CD4-positive, alpha-beta T cell (primary cell): ENCODE measurements around the gene IGFBP2. TPM values are rescaled to one million over a fixed set of nuclear protein-coding genes. Genes with fewer than 3 reads are reported as not detected.

Source experiments
- ATAC-seq: fragments of 200-7000 bp; cut with Tn5 transposase; one replicate; pipeline ENCODE4 v1.10.0; 2022; ENCODE audit warnings: mild to moderate bottlenecking; ENCODE audit not compliant: poor library complexity
- CTCF ChIA-PET: fragments of 350-600 bp; sonication (Branson Sonifier 250); formaldehyde crosslinking; loops from one replicate; lab custom pipeline; 2021; ENCODE audit warnings: antibody characterized with exemption, inconsistent platforms; lab: Charles Lee
- POLR2A ChIA-PET: fragments of 350-600 bp; sonication (Branson Sonifier 250); formaldehyde crosslinking; loops from one replicate; lab custom pipeline; 2021; ENCODE audit warnings: antibody characterized with exemption, inconsistent platforms; lab: Charles Lee
- DNase-seq, 14 experiments: peaks; one replicate each; pipeline ENCODE4 v3.0.0-alpha.2; 2013 to 2020; ENCODE audit warnings: mixed read lengths in 2 of 14
- H3K27ac ChIP-seq, 2 donors: one replicate each; pipeline versions ENCODE4 v1.5.1 to v1.7.0; 2013; ENCODE audit warnings: low read length in 2 of 2, low read depth in 1 of 2, mild to moderate bottlenecking in 1 of 2
- H3K27me3 ChIP-seq, 2 experiments: 1 replicate in 1 of 2; 2 replicates in 1 of 2; pipeline versions ENCODE4 v1.6.1 to v1.7.0; 2013; ENCODE audit warnings: low read length in 2 of 2, control low read depth in 1 of 2, mild to moderate bottlenecking in 1 of 2, moderate library complexity in 1 of 2; ENCODE audit not compliant: insufficient read depth in 2 of 2, control insufficient read depth in 1 of 2
- H3K36me3 ChIP-seq: one replicate; pipeline ENCODE4 v1.6.1; 2013; ENCODE audit warnings: low read length, control low read depth; ENCODE audit not compliant: insufficient read depth
- H3K4me1 ChIP-seq: one replicate; pipeline ENCODE4 v1.6.1; 2013; ENCODE audit warnings: low read length, control low read depth; ENCODE audit not compliant: insufficient read depth
- H3K4me3 ChIP-seq: one replicate; pipeline ENCODE4 v1.5.1; 2013; ENCODE audit warnings: mild to moderate bottlenecking, low read length, moderate library complexity
- H3K9me3 ChIP-seq, 2 experiments: 1 replicate in 1 of 2; 2 replicates in 1 of 2; pipeline versions ENCODE4 v1.6.1 to v1.7.0; 2013; ENCODE audit warnings: low read length in 2 of 2, mild to moderate bottlenecking in 2 of 2, control low read depth in 1 of 2, moderate library complexity in 1 of 2; ENCODE audit not compliant: control insufficient read depth in 1 of 2, insufficient read depth in 1 of 2
- H3K27ac Mint-ChIP-seq: one replicate; pipeline ENCODE4 v1.8.0; 2020; ENCODE audit warnings: mixed read lengths
- H3K27me3 Mint-ChIP-seq: one replicate; pipeline ENCODE4 v1.8.0; 2021; ENCODE audit warnings: mixed read lengths
- H3K36me3 Mint-ChIP-seq: one replicate; pipeline ENCODE4 v1.8.0; 2021; ENCODE audit warnings: low read depth, mixed read lengths
- H3K4me1 Mint-ChIP-seq: one replicate; pipeline ENCODE4 v1.8.0; 2021; ENCODE audit warnings: low read depth, mixed read lengths
- H3K4me3 Mint-ChIP-seq: one replicate; pipeline ENCODE4 v1.8.0; 2020; ENCODE audit warnings: mild to moderate bottlenecking, mixed read lengths
- H3K9me3 Mint-ChIP-seq: one replicate; pipeline ENCODE4 v1.8.0; 2020; ENCODE audit warnings: mixed read lengths
- CTCF ChIP-seq: fragments of 200-600 bp; IDR thresholded peaks from one replicate; pipeline ENCODE4 v1.8.0; 2022; ENCODE audit warnings: antibody characterized with exemption, mild to moderate bottlenecking
- intact Hi-C, 2 experiments: fragments of 100-400 bp; cut with DNase I in 1 of 2; cut with micrococcal nuclease in 1 of 2; formaldehyde crosslinking; loops; one replicate each; pipeline versions ENCODE4 v1.15.1 to v1.9.0; 2023 to 2025; cut with DNase I, micrococcal nuclease
- total RNA-seq, 174 experiments: library from RNA in 2 of 174; stranded (reverse) in 2 of 174; gene quantifications; one replicate each; pipeline ENCODE4 v1.2.3 and lab custom pipeline; 2021 to 2026

IGFBP2 gene
- total RNA-seq, 2 experiments from 2014 or later: not detected

GRCh38 chr2:216672466-216672865, 39.2 kb downstream of the IGFBP2 start:
- no peak overlapping the region for H3K4me3 Mint-ChIP-seq
- intact Hi-C loops: no loop called here
- Histone ChIP-seq H3K4me3 (no peak overlapping the region), H3K36me3 (no peaks in the 10 kb centered on the region), H3K4me1 (no peaks in the 10 kb centered on the region), H3K27ac (no peak overlapping the region), H3K27me3 (peaks cover 0 to 5% of the 10 kb centered on the region in 2 experiments), H3K9me3 (peaks cover 0 to 4% of the 10 kb centered on the region in 2 experiments)
- POLR2A ChIA-PET: no interaction called here
- H3K27ac Mint-ChIP-seq: no peak overlapping the region
- no peak for TF ChIP-seq CTCF
- H3K9me3 Mint-ChIP-seq: no peaks in the 10 kb centered on the region
- H3K4me1 Mint-ChIP-seq: no peaks in the 10 kb centered on the region
- H3K27me3 Mint-ChIP-seq: peaks cover under 1% of the 10 kb centered on the region
- CTCF ChIA-PET: no interaction called here
- DNase-seq (no peak), ATAC-seq (no peak)
- no peaks in the 10 kb centered on the region for H3K36me3 Mint-ChIP-seq

GRCh38 chr2:216673021-216673420, 39.8 kb downstream of the IGFBP2 start:
- Mint-ChIP-seq H3K4me3 (no peak overlapping the region), H3K9me3 (no peaks in the 10 kb centered on the region), H3K27me3 (peaks cover 4% of the 10 kb centered on the region), H3K36me3 (no peaks in the 10 kb centered on the region), H3K4me1 (no peaks in the 10 kb centered on the region), H3K27ac (no peak overlapping the region)
- Histone ChIP-seq H3K27me3 (peaks cover 0 to 5% of the 10 kb centered on the region in 2 experiments), H3K4me3 (no peak overlapping the region), H3K27ac (no peak overlapping the region), H3K36me3 (no peaks in the 10 kb centered on the region), H3K4me1 (no peaks in the 10 kb centered on the region), H3K9me3 (peaks cover 0 to 4% of the 10 kb centered on the region in 2 experiments)
- POLR2A ChIA-PET: no interaction called here
- no peak for DNase-seq
- intact Hi-C loops: no loop called here
- no peak for TF ChIP-seq CTCF
- no peak for ATAC-seq
- CTCF ChIA-PET: no interaction called here

GRCh38 chr2:216673609-216674008, 40.4 kb downstream of the IGFBP2 start:
- Mint-ChIP-seq H3K4me3 (no peak overlapping the region), H3K27me3 (peaks cover 4% of the 10 kb centered on the region), H3K4me1 (no peaks in the 10 kb centered on the region), H3K27ac (no peak overlapping the region), H3K36me3 (no peaks in the 10 kb centered on the region), H3K9me3 (no peaks in the 10 kb centered on the region)
- ChIA-PET CTCF (no interaction called here), POLR2A (no interaction called here)
- Histone ChIP-seq H3K36me3 (no peaks in the 10 kb centered on the region), H3K27me3 (peaks cover 0 to 5% of the 10 kb centered on the region in 2 experiments), H3K4me1 (no peaks in the 10 kb centered on the region), H3K4me3 (no peak overlapping the region), H3K27ac (no peak overlapping the region), H3K9me3 (peaks cover 0 to 4% of the 10 kb centered on the region in 2 experiments)
- no peak for TF ChIP-seq CTCF
- intact Hi-C loops: no loop called here
- DNase-seq (no peak), ATAC-seq (no peak)
